Stimulated activated CD8-positive, alpha-beta memory T cell treated with anti-CD3 and anti-CD28 coated beads, Interleukin-7, amount 100 ng/mL, for 24 hours (primary cell): ENCODE measurements around the gene FERMT2.
"Not testable (repeated sequence)": the region's sequence is repeated elsewhere in the genome, so short reads cannot be mapped to it uniquely, and the experiment has no call there.

Experiments used
- DNase-seq: peaks from one replicate; pipeline ENCODE4 v3.0.0-alpha.2; 2020; ENCODE audit warnings: low read depth

FERMT2 gene

GRCh38 chr14:52939427-52939826, 11.4 kb downstream of the FERMT2 start:
- no peak for DNase-seq

- no peak for DNase-seq
Measured at GRCh38 chr14:52937869-52938268, 13.0 kb downstream of the FERMT2 start.

DNA sequence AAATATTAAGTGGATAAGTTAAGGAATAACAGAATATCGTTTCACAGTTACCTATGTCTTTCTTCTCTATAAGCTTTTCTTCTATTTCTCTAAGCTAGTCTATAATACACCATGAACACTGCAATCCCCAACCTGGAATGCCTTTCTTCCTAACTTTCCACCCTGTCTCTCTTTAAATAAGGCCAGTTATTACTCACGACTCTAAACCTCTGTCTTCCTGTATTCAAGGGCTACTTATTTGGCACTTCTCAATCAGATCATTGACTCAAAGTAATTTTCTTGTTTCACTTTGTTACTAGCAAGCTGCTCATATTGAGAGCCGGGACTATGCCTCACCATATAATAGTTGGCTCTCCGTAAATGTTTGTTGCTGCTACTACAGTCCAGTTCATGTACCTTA, 13.5 kb downstream of the FERMT2 start:
- no peak for DNase-seq

GRCh38 chr14:52936437-52936836, 14.4 kb downstream of the FERMT2 start:
- DNase-seq: no peak

DNA sequence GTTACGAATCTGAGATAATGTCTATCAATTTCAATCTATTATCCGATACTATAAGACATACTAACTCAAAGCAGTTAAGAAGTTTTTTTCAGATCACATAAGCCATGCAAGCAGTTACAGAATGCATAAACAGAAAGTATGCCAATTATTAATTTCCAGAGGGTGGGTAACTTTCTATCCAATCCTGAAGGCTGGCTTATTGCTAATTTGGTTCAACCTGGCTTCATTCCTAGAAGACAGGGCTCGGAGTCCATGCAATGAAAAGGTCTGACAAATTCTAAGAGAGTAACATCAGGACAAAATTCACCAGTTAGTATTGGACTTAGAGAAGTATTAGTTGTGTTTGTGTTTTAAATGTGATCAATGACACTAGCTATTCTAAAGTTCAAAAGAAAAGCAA, 15.0 kb downstream of the FERMT2 start:
- no peak for DNase-seq

GRCh38 chr14:52934762-52935161, 16.1 kb downstream of the FERMT2 start:
- DNase-seq: no peak

GRCh38 chr14:52929192-52929807, 21.6 kb downstream of the FERMT2 start:
- no peak for DNase-seq

GRCh38 chr14:52926953-52927352, 23.9 kb downstream of the FERMT2 start:
- no peak for DNase-seq

- DNase-seq: no peak
Measured at GRCh38 chr14:52923902-52924575, 26.8 kb downstream of the FERMT2 start.

DNA sequence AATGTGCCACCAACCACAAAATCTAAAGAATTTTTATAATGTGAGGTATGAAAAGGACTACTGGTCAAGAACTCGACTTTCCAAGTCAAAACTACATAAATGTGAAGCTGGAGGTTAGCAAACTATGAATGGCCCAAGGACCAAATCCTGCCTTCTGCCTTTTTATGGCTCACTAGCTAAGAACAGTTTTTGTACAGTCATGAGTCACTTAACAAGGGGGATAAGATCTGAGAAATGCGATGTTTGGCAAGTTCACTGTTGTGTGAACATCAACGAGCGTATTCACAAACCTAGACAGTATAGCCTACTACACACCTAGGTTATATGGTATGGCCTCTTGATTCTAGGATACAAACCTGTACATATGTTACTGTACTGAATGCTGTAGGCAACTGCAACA, 28.2 kb downstream of the FERMT2 start:
- DNase-seq: no peak

DNA sequence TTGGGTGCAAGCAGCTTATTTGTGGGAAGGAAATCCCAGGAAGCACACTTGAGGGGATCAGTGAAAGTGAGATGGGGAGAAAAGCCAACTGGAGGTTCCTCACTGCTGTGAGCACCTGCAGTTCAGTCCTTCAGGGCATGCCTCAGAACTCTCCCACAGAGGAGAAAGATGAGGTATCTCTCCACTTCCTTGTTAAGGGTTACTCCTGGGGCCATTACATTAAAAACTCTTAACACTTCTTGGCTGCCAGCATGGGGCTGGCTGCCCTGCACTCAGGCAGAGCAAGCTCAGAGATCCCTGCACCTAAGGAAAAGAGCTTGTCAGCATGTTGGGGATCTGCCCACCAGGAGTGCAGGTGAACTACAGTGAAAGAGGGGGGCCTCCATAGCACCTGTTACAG, 28.8 kb downstream of the FERMT2 start:
- no peak for DNase-seq

GRCh38 chr14:52920411-52920810, 30.4 kb downstream of the FERMT2 start:
- DNase-seq: not testable (repeated sequence)

- no peak for DNase-seq
Measured at GRCh38 chr14:52919971-52920370, 30.9 kb downstream of the FERMT2 start.

DNA sequence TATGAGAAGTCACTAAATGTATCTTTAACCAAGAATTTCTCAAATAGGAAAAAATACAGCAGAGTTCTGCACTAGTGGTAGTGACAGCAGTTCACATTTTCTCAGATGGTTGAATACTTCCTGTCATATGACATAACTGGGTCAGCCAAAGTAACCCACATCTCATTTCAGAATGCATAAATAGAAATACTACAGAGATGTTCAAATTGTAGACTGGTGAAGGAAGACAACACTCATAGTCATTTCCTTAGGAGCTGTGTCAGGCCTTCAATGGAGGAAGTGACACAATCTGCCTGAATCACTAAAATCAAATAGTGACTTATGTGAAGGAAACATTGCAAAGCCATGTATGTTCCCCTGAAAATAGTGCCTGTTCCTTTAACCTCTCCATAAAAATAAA, 32.4 kb downstream of the FERMT2 start:
- DNase-seq: no peak

DNA sequence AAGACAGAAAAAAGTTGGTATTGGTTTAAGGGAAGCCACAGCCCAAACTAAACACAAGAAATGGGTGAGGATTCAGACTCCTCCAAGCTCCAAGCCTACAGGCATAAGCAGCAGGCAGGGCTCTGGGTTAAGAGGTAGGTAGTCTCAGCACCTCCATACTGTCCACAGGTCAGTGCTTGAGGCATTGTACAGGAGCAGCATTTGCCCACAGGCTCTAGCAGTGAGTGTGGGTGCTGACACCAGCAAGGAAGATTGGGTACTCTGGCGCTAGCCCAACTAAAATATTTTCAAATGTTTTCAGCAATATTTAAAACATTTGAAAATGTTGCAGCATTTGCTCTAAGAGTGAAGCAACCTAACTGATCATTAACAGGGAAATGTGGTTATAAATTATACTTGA, 33.1 kb downstream of the FERMT2 start:
- DNase-seq: no peak

GRCh38 chr14:52914295-52914694, 36.6 kb downstream of the FERMT2 start:
- DNase-seq: no peak

- no peak for DNase-seq
Measured at GRCh38 chr14:52913271-52913670, 37.6 kb downstream of the FERMT2 start.

GRCh38 chr14:52911904-52912303, 38.9 kb downstream of the FERMT2 start:
- DNase-seq: no peak

DNA sequence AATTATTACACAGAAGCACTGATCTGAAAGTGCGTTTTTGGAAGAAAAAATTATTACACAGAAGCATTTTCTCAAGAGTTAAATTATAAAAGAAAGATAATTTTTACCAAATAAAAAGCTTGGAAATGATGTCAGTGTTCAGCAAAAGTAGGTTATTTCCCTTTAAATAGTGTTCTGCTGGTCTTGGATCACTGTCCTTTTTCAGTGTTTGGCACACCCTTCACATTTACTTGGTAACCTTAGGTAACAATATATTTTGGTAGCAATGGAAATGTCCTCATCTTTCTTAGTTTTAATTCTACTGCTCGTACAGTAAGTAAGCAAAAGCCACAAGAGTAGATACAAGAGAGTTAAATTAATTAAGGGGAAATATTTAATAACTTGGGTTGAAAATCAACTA, 40.3 kb downstream of the FERMT2 start:
- DNase-seq: no peak

GRCh38 chr14:52907949-52908348, 42.9 kb downstream of the FERMT2 start:
- DNase-seq: no peak

- DNase-seq: no peak
Measured at GRCh38 chr14:52906141-52906601, 44.7 kb downstream of the FERMT2 start.

GRCh38 chr14:52902971-52903619, 47.8 kb downstream of the FERMT2 start:
- DNase-seq: no peak

GRCh38 chr14:52901357-52901980, 49.4 kb downstream of the FERMT2 start:
- DNase-seq: no peak
